Measurements from ENCODE around the gene MOSMO.
"Not testable (repeated sequence)": the region's sequence is repeated elsewhere in the genome, so short reads cannot be mapped to it uniquely, and the experiment has no call there.

The MOSMO gene

DNA sequence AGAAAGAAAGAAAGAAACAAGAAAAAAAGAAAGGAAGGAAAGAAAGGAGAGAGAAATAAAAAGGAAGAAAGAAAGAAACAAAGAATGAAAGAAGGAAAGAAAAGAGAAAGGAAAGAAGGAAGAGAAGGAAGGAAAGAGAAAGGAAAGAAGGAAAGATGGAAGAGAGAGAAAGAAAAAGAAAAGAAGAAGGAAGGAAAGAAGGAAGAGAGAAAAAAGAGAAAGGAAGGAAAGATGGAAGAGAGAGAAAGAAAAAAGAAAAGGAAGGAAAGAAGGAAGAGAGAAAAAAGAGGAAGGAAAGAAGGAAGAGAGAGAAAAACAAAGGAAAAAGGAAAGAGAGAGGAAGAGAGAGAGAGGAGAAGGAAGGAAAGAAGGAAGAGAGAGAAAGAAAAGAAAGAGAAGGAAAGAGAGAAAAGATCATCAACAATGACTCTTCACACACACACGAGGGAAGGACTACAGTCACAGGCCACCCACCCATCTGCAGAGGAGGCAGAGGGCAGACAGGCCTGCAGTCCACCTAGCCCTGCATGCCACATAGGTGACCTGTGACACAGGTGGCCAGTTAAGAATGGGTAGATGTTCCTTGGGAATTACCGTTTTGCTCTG is 108.3 kb downstream of the MOSMO start:
- TF ChIP-seq ZNF274 (IDR thresholded peaks at IDR 0.05; ENCODE audit: low read depth, low read length) = no peak
- no peak overlapping the region for H3K4me3 ChIP-seq (ENCODE audit: low read length)

DNA sequence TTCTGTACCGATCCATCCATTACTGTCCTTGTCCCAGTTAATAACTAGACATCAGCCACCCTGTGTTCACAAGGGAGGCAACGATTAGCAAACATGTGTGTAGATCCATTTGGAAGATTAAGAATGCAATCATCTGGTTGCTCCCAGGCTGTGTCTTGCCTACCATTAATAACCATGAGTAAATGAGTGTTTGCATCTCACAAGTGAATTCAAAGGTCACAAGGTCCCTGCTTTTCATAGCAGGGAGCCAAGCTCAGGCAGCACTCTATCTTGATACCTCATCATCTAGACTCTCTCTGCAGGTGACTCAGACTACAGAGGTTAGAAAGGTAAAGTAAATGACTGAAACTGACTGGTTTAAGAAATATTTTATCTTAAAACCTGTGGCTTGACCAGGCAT is 109.7 kb downstream of the MOSMO start:
- TF ChIP-seq ZNF274 (IDR thresholded peaks at IDR 0.05; ENCODE audit: low read depth, low read length) = no peak
- no peak overlapping the region for H3K4me3 ChIP-seq (ENCODE audit: low read length)

DNA sequence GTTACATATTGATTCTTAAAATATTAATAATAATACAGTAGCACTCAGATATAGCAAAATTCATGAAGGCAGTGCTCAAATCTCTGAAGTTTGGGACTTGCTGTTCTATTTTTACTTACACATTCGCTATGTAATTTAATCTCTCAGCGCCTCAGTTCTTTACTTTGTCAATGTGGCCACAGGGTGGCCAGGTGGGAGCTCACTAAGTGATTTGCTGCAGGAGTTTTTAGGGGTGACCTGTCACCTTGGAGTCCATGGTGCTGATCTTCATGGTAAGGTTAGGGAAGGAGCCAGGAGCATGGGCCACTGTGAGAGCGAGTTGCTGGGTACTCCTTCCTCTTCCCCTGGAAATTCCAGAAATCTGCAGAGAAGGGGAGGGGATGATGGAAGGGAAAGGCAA is 112.5 kb downstream of the MOSMO start:
- TF ChIP-seq ZNF274 (IDR thresholded peaks at IDR 0.05; ENCODE audit: low read depth, low read length) = no peak
- H3K4me3 ChIP-seq (ENCODE audit: low read length) = no peak overlapping the region

DNA sequence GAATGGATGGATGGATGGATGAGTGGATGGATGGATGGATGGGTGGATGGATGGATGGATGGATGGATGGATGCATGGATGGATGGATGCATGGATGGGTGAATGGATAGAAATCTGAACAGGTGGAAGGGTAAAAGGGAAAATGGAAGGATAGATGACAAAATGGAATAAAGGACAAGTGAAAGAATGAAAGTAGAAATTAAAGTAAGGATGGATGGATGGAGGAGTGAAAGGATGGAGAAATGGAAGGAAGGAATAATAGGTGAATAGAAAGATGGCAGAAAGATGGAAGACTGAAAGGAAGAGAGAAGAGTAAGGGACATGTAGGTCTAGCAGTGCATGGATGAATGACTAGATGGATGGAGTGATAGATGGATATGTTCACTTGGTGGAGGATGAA is 114.3 kb downstream of the MOSMO start:
- no peak for TF ChIP-seq ZNF274 (IDR thresholded peaks at IDR 0.05; ENCODE audit: low read depth, low read length)
- H3K4me3 ChIP-seq (ENCODE audit: low read length) = no peak overlapping the region

DNA sequence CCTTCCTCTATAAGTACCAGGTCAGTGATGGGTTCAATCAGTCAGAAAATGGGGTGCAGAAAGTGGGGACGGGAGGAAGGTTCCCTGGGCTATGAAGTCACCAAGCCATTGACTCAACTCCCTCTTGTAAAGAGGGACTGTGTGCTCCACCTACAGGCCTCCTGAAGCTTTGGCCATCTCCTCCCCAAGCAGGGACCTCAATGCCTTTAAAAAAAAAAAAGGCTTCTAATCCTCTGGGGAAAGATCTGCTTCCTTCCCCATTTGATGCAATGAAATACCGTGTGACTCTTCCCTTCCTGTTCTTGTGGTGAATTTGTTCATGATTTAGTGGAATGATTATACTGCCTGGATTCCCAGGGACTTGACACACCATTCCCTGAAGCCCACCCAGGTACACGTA is 115.2 kb downstream of the MOSMO start:
- H3K4me3 ChIP-seq (ENCODE audit: low read length) = no peak overlapping the region
- no peak for TF ChIP-seq ZNF274 (IDR thresholded peaks at IDR 0.05; ENCODE audit: low read depth, low read length)

DNA sequence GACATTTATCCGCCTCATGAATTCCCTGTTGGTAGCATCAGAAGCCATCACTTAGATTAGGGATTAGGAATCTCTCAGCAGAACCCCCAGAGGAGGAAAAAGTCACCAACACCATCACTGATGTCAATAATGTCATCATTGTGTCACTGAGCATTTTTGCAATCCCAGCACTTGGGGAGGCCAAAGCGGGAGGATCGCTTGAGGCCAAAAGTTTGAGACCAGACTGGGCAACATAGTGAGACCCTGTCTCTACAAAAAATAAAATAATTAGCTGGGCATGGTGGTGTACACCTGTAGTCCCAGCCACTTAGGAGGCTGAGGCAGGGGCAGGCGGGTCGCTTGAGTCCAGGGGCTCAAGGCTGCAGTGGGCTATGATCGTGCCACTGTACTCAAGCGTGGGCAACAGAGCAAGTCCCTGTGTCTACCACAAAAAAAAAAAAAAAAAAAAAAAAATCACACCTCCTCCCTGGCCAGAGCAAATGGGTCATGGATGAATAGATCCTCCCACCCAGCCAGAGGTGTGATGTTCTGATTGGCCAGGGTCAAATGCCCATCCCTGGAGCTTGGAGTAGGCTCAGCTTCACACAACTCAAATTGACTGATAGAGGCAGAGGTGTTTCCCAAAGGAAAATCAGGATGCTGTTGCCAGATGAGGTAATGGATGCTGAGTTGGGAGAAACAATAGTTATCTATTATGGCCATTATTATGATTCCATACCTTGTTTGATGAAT is 116.0 kb downstream of the MOSMO start:
- H3K4me3 ChIP-seq (ENCODE audit: low read length) = no peak overlapping the region
- no peak for TF ChIP-seq ZNF274 (IDR thresholded peaks at IDR 0.05; ENCODE audit: low read depth, low read length)

DNA sequence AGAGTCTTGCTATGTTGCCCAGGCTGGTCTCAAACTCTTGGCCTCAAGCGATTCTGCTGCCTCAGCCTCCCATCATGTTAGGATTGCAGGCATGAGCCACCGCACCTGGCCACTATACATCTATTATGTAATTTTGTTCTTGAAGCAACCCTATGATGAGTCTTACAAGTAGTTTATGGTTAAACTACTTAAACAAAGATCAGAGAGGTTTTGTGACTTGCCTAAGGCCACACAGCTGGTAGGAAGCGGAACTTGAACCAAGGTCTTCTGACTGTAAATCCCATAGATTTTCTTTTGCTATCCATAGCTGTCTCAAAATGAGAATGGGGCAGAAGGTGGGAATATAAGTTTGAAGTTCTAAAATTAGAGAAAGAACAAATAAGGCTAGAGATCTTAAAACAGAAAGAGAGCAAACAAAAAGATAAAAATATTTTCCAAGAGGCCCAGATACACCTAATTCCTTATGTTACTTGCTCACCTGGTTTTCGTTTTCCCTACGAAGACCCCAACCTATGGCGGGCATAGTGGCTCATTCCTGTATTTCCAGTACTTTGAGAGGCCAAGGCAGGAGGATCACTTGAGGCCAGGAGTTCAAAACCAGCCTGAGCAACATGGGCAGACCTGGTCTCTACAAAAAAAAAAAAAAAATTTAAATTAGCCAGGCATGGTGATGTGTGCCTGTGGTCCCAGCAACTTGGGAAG is 116.8 kb downstream of the MOSMO start:
- H3K4me3 ChIP-seq (ENCODE audit: low read length) = no peak overlapping the region
- TF ChIP-seq ZNF274 (IDR thresholded peaks at IDR 0.05; ENCODE audit: low read depth, low read length) = no peak

DNA sequence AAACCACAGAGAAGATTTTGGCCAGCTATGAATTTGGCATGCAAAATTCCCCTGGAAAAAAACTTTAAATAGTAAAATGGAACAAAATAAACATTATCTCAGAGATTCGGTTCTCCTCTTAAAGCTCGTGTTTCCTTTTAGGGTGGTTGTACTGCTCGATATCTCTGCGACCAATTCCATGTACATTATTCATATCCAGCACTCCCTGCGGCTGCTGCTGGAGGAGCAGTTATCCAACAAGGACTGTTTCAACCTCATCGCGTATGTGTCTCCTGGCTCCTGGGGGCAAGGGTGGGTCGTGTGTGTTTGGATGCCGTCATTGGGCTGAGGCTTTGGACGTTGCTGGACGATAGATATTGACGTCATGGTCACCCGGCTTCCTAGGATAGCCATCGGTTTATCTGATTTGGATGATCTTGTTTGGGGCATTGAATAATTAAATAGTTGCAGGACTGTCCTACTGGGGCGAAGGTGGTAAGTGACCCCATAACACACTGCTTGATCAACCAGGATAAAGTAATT is 118.2 kb downstream of the MOSMO start:
- no peak overlapping the region for H3K4me3 ChIP-seq (ENCODE audit: low read length)
- no peak for TF ChIP-seq ZNF274 (IDR thresholded peaks at IDR 0.05; ENCODE audit: low read depth, low read length)

DNA sequence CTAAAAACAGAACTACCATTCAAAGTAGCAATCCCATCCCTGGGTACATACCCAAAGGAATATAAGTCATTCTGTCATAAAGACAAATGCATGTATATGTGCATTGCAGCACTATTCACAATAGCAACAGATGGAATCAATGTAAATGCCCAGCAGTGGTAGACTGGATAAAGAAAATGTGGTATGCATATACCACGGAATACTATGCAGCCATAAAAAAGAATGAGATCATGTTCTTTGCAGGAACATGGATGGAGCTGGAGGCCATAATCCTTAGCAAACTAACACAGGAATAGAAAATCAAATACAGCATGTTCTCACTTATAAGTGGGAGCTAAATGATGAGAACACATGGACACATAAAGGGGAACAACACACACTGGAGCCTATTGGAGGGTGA is 120.6 kb downstream of the MOSMO start:
- H3K4me3 ChIP-seq (ENCODE audit: low read length) = not testable (repeated sequence)

DNA sequence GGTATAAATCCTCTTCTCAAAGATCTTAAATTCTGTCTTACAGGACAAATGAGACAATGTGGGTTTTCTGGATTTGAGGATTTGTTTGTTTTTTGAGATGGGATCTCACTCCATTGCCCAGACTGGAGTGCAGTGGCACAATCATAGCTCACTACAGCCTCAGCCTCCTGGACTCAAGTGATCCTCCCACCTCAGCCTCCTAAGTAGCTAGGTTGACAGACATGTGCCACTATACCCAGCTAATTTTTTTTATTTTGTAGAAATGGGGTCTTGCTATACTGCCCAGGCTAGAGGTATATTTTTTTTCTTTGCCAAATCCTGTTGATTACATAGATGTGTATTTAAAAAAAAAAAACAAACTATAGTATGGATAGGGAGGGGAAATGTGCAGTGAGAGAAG is 122.6 kb downstream of the MOSMO start:
- no peak overlapping the region for H3K4me3 ChIP-seq (ENCODE audit: low read length)
- no peak for TF ChIP-seq ZNF274 (IDR thresholded peaks at IDR 0.05; ENCODE audit: low read depth, low read length)

DNA sequence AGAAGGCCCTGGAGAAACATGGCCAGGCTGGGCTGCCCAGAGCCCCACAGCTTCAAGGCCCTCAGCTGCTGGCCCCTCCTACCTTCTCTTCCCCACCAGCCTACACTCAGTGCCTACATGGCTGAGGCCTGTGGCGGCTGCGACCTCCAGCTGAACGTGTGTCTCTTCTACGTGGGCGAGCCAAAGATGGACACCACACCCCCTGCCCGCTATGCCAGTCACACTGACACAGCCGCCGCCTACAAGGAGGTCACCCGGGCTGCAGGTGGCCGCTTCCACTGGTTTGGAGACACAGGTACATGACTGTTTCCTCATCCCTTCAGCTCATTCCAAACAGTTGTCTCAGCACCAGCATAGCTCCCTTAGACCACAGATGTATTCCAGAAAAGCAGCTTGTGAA is 124.9 kb downstream of the MOSMO start:
- no peak overlapping the region for H3K4me3 ChIP-seq (ENCODE audit: low read length)
- no peak for TF ChIP-seq ZNF274 (IDR thresholded peaks at IDR 0.05; ENCODE audit: low read depth, low read length)

Measured in GM08714 (cell line).